Activated CD4-positive, alpha-beta T cell treated with anti-CD3 and anti-CD28 coated beads, Interleukin-2, Interleukin-6, amounts not matched to agents 100 ng/mL and 50 ng/mL, durations not matched to agents 16 hours and 8 hours (primary cell): ENCODE measurements around the gene PSMG3.

Source experiments
- DNase-seq: peaks from one replicate; pipeline ENCODE4 v3.0.0-alpha.2; 2020

Gene PSMG3

GRCh38 chr7:1578513-1578912 lies 8.7 kb upstream of the PSMG3 start:
- DNase-seq = no peak

- no peak for DNase-seq
Measured at GRCh38 chr7:1576521-1577253, 6.9 kb upstream of the PSMG3 start.

- no peak for DNase-seq
Measured at GRCh38 chr7:1575809-1576208, 6.0 kb upstream of the PSMG3 start.

- no peak for DNase-seq
Measured at GRCh38 chr7:1572111-1572822, 2.4 kb upstream of the PSMG3 start.

GRCh38 chr7:1569440-1569832 lies 396 bp downstream of the PSMG3 start:
- no peak for DNase-seq

- DNase-seq = peak; percentile 67
Measured at GRCh38 chr7:1569016-1569415, 816 bp downstream of the PSMG3 start.

- DNase-seq = no peak
Measured at GRCh38 chr7:1567896-1568510, 1.8 kb downstream of the PSMG3 start.

- DNase-seq = no peak
Measured at GRCh38 chr7:1567049-1567771, 2.6 kb downstream of the PSMG3 start.

GRCh38 chr7:1566687-1567048 lies 3.2 kb downstream of the PSMG3 start:
- DNase-seq = no peak

- no peak for DNase-seq
Measured at GRCh38 chr7:1564603-1565022, 5.2 kb downstream of the PSMG3 start.

GRCh38 chr7:1563981-1564602 lies 5.7 kb downstream of the PSMG3 start:
- no peak for DNase-seq

GRCh38 chr7:1562597-1563051 lies 7.2 kb downstream of the PSMG3 start:
- no peak for DNase-seq

- no peak for DNase-seq
Measured at GRCh38 chr7:1562116-1562515, 7.7 kb downstream of the PSMG3 start.

- no peak for DNase-seq
Measured at GRCh38 chr7:1561036-1561940, 8.5 kb downstream of the PSMG3 start.

- DNase-seq = no peak
Measured at GRCh38 chr7:1560620-1561031, 9.2 kb downstream of the PSMG3 start.

- DNase-seq = no peak
Measured at GRCh38 chr7:1559626-1560590, 9.9 kb downstream of the PSMG3 start.

GRCh38 chr7:1558841-1559625 lies 10.8 kb downstream of the PSMG3 start:
- DNase-seq = no peak

GRCh38 chr7:1558181-1558811 lies 11.5 kb downstream of the PSMG3 start:
- no peak for DNase-seq

- DNase-seq = no peak
Measured at GRCh38 chr7:1557771-1558170, 12.1 kb downstream of the PSMG3 start.
